Ramos (cell line): ENCODE results near the gene RFX1.
"Not testable (repeated sequence)": the region's sequence is repeated elsewhere in the genome, so short reads cannot be mapped to it uniquely, and the experiment has no call there.

Experiments used
- in situ Hi-C: fragments of 300-500 bp; cut with MboI; formaldehyde crosslinking; loops from one replicate; pipeline ENCODE4 v1.14.3; 2022; ENCODE audit warnings: low sequenced_read_pairs; ENCODE audit not compliant: unreplicated experiment

Gene RFX1

DNA sequence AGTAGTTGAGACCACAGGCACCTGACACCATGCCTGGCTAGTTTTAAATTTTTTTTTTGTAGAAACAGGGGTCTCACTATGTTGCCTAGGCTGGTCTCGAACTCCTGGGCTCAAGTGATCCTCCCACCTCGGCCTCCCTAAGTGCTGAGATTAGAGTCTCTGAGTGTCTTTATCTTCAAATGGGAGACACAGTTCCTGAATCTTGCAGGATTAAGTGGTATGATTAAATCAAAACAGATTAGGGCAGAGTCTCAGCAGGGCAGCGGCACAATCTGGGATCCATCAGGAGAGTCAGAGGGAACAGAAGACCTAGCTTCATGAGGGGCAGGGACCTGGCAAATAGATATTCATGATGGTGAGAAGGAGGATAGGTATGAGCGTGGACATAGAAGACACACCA is 22.8 kb upstream of the RFX1 start:
- in situ Hi-C loops, result no loop called here

GRCh38 chr19:14027856-14028450 is 21.8 kb upstream of the RFX1 start, which contains the start of gene RLN3:
TSS of gene RLN3 (plus strand) at chr19:14028148. CDS start at chr19:14028205, 57 bp downstream.
- in situ Hi-C loops, result no loop called here

- in situ Hi-C loops, result not testable (repeated sequence)
Observed at GRCh38 chr19:14026652-14027192, 20.6 kb upstream of the RFX1 start.

DNA sequence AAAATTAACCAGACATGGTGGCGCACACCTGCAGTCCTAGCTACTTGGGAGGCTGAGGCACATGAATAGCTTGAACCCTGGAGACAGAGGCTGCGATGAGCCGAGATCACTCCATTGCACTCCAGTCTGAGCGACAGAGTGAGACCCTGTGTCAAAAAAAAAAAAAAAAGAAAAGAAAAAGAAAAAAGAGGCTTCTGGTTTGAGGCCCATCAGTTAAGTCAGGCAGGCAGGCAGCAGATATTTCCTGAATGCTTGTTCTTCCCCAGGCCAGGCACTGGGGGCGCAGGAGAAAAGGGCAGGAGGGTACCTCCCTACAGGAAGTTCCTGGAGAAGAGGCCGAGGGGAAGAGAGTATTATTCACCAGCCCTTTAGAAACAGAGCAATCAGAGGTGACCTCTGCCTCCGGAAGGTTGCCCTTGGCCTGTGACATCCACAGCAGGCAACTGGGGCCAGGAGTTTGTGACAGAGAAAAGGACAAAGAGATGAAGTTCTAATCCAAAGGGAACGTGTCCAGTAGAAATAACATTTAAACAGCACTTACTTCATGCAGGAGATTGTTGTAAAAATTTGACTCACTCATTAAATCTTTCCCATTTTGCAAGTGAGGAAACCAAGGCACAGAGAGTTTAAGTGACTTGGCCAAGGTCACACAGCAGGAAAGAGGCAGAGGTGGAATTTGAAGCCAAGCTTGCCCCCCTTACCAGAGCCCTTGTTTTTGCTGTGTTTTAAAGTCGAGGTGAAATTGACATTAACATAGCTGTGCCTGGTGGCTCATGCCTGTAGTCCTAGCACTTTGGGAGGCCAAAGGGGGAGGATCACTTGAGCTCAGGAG is 17.5 kb upstream of the RFX1 start:
- in situ Hi-C loops, result no loop called here

GRCh38 chr19:14022469-14022868 is 16.3 kb upstream of the RFX1 start:
- in situ Hi-C loops, result no loop called here

- in situ Hi-C loops, result no loop called here
Observed at GRCh38 chr19:14021474-14021873, 15.4 kb upstream of the RFX1 start.

DNA sequence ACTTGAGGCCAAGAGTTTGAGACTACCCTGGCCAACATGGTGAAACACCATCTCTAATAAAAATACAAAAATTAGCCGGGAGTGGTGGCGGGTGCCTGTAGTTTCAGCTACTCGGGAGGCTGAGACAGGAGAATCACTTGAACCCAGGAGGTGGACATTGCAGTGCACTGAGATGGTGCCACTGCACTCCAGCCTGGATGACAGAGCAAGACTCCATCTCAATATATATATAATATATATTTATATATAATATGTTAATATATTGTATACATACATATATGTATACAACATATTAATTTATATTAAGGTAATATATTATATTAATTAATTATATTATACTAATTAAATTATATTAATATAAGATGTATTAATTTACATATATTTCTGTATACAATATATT is 13.6 kb upstream of the RFX1 start:
- in situ Hi-C loops, result not testable (repeated sequence)

GRCh38 chr19:14019100-14019499 is 13.0 kb upstream of the RFX1 start:
- in situ Hi-C loops, result no loop called here

DNA sequence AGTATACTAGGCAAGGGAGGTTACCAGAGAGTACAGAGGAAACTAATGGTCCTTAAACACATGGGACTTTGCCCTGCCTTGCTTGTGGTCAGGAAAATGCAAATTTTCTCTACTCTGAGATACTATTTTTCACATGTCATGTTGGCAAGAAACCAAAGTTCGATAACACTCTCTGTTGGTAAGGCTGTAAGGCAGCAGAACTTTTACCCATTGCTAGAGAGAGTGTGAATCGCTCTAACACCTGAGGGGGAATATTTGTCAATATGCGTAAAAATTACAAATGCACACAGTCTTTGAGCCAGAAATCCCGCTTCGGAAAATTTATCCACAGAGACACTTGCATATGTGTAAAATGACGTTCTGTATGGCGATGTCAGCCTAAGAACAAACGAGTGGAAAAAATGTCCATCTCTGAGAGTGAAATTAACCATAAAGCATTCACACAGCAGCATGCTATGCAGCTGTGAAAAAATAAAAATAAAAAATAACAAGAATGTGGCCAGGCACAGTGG is 9.5 kb upstream of the RFX1 start:
- in situ Hi-C loops, result no loop called here

- in situ Hi-C loops, result no loop called here
Observed at GRCh38 chr19:14012378-14012915, 6.3 kb upstream of the RFX1 start.

DNA sequence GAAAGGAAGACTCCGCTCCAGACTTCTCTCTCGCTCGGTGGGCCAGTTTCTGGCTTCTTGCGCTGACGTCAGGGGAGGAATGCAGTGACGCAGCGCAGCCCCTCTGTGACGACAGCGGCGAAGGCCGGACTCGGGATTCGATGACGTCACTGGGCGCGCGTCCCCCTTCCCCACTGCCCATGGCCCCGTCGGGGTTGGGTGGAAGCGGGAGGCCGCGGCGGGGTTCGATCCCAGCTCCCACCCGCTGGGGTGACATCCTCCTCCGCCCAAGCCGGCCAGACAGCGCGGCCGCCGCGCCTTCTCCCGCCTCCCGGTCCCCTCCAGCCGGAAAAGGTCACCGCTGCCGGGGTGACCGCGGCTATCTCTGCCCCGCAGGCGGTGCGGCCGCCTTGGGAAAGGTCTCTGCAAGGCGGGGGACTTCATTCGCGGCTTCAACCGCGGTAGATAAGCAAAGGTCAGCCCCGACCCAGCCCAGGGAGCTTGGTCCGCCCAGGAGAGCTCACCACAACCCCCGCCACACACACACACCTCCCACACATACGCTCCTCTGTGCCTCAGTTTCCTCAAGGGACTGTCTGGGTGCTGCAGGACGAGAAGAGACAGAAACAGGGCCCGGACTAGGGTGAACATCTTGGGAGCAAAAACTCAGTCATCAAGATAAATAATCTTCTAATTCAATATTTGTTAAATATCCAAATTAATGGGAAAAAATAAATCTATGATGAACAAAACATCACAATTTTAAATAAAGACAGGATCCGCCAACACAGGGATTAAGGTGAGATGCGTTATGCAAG is 844 bp upstream of the RFX1 start:
- in situ Hi-C loops, result no loop called here

GRCh38 chr19:14005349-14006084 is 603 bp downstream of the RFX1 start:
- in situ Hi-C loops, result no loop called here

DNA sequence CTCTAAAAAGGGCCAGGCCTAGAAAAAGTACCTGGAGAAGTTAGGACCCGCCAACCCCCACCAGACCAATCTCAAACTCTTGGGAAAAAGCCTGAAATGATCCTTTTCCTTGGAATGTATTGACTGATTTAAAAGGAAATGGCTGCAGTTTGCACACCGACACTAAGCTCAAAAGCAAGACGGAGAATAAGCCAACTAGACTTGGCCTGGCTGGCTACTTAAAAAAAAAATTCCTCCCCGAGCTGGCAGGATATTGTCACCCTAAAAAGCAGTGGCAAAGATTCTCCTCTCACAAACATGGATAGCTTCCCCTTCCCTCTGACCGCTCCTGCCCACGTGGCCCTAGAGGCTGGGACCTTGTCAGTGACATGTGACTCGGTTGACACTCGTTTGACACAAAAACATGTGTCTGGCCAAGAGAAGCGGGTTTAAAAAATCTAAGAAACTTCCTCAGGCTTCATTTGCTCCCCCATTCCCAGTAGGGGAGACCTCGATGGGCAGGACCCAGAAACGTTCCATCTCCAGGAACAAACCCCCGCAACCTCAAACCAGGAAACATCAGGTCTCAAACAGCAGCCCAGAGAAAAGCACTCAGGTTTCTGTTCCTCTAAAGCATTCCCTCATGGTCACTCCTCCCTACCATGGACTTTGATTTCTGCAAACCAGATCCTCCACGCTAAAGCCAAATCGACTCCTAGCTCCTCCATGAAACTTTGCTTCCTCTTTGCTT is 1.3 kb downstream of the RFX1 start:
- in situ Hi-C loops, result no loop called here

DNA sequence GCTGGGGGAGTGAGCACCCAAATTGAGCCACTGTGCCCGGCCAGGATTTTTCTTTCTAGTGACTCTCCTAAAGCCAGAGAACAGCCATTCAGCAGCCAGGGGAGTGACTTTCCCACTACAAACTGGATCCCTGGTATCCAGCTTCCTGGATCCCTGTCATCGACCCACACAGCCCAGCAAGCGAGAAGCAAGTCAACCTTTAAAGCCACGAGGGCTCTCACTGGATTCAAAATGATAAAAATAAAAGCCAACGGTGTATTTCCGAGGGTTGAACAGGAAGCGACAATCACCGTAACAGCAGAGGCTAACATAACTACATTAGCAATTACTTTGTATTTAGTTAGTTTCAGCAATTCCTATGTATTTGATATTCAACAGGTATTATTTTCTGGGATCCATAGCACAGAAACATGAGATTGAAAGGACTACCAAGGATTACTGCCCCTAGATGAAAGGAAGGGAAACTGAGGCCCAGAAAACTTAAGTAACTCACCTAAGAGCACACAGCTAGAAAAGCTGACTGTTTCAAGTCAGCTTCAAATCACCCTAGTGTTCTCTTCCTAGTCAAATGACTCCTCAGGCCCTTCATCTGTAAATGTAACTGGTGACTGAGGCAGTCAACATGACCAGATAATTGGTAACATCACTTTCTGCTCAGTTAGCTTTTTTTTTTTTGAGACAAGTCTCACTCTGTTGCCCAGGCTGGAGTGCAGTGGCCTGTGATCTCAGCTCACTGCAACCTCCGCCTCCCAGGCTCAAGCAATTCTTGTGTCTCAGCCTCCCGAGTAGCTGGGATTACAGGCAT is 2.7 kb downstream of the RFX1 start:
- in situ Hi-C loops, result no loop called here

- in situ Hi-C loops, result no loop called here
Observed at GRCh38 chr19:14002571-14003250, 3.4 kb downstream of the RFX1 start.

- in situ Hi-C loops, result no loop called here
Observed at GRCh38 chr19:14000691-14001375, 5.3 kb downstream of the RFX1 start.

DNA sequence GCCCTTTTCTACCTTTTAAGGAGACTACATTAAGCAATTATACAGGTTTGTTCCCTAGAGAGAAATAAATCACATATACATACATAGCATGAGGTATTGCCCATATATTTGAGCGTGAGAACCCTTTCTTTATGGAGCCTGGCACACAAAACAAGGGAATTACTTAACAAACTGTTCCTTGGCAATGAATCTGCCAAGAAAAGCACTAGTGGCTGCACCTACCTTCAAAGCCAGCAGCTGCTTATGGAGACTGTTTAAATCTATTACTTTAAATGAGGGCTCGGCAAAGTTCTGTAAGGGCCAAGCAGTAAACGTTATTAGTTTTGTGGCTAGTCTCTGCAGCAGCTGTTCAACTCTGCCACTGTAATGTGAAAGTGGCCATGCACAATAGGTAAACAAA is 7.0 kb downstream of the RFX1 start:
- in situ Hi-C loops, result no loop called here
